SJSA1 (cell line): ENCODE measurements around the gene DBN1. TPM values are rescaled to one million over a fixed set of nuclear protein-coding genes. Genes with fewer than 3 reads are reported as not detected.

Source experiments
- DNase-seq, 2 experiments: peaks; one replicate each; pipeline ENCODE4 v3.0.0-alpha.2; 2015 to 2020; ENCODE audit warnings: low spot score in 2 of 2, low read depth in 1 of 2
- H3K27ac ChIP-seq: fragments of 250-450 bp; sonication (Bioruptor Pico); 2 replicates; pipeline ENCODE4 v1.5.1; 2020; ENCODE audit warnings: mild to moderate bottlenecking, moderate library complexity
- H3K27me3 ChIP-seq: fragments of 250-450 bp; sonication (Bioruptor Pico); replicated peaks from 2 replicates; pipeline ENCODE4 v1.5.1; 2020; ENCODE audit warnings: mild to moderate bottlenecking, moderate library complexity
- H3K36me3 ChIP-seq: fragments of 250-450 bp; sonication (Bioruptor Pico); 2 replicates; pipeline ENCODE4 v1.5.1; 2020; ENCODE audit warnings: mild to moderate bottlenecking
- H3K4me1 ChIP-seq: fragments of 250-450 bp; sonication (Bioruptor Pico); replicated peaks from 2 replicates; pipeline ENCODE4 v1.6.1; 2021; ENCODE audit warnings: mild to moderate bottlenecking
- H3K4me3 ChIP-seq: fragments of 250-450 bp; sonication (Bioruptor Pico); 2 replicates; pipeline ENCODE4 v1.5.1; 2020; ENCODE audit warnings: mild to moderate bottlenecking
- H3K9me3 ChIP-seq: fragments of 250-450 bp; sonication (Bioruptor Pico); replicated peaks from 2 replicates; pipeline ENCODE4 v1.5.1; 2020; ENCODE audit warnings: mild to moderate bottlenecking
- total RNA-seq: library from RNA; depleted of rRNA; stranded (reverse); fragments of >200 nt; shearing (Covaris generic); gene quantifications from 2 replicates; pipeline ENCODE4 v1.2.3, GENCODE V29; 2014

DBN1 gene
- total RNA-seq, 1 experiment from 2014 or later = 147 TPM

DNA sequence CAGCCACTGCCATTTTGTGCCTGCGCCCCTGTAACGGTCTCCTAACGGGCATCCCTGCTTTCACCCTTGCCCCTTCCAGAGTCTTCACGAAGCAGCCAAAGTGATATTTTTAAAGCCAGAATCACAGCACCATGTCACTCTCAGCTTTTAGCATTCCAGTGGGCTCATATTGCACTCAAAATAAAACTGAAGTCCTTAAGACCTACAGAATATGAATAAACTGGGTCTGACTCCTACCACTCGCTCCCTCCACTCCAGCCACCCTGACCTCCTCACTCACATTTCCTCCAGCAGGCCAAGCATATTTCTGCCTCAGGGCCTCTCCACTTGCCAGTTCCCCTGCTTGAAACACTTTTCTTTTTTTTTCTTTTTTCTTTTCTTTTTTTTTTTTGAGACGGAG, 26.4 kb upstream of the DBN1 start:
- Histone ChIP-seq H3K9me3 (no peaks in the 10 kb centered on the region), H3K27me3 (no peaks in the 10 kb centered on the region), H3K27ac (no peak overlapping the region), H3K36me3 (peaks cover 22% of the 10 kb centered on the region), H3K4me1 (peaks cover 38% of the 10 kb centered on the region), H3K4me3 (no peak overlapping the region)
- DNase-seq = no peak

DNA sequence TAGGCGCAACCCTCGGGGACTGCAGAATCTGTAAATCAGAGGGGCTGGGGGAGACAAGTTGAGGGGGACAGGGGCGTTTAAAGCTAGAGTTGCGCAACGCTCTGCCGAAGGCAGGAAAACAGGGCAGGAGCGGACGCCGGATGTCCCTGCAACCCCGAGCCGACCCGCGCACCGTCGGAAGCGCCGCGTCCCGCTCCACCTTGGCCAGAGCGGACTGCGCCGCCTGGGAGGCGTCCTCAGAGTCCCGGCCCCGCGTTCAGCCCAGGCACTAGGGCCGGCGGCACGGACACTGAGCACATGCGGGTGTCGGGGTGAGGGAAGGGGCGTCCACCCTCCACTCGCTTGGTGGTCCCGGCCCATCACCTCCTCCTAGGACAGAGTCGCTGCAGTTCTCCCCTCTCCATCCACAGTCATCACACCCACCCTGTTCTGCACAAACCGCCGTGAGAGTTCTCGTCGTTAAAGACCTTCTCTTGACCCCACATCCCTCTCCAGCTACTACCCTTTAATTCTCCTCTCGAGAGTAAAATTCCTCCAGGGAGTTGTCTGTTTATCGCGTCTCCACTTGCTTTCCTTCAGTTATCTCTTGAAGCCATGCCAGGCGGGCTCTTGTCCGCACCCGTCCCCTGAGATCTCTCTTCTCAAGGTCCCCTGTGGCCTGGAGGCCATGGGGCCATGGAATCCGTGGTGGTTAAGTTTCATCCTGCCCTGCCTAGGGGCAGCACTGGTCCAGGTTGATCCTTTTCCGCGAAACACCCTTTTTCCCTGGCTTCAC, 24.8 kb upstream of the DBN1 start:
- no peak for DNase-seq
- Histone ChIP-seq H3K36me3 (peaks cover 38% of the 10 kb centered on the region), H3K27me3 (no peaks in the 10 kb centered on the region), H3K4me1 (peaks cover 51% of the 10 kb centered on the region), H3K9me3 (no peaks in the 10 kb centered on the region), H3K27ac (no peak overlapping the region), H3K4me3 (peak overlapping the region; percentile 68)

DNA sequence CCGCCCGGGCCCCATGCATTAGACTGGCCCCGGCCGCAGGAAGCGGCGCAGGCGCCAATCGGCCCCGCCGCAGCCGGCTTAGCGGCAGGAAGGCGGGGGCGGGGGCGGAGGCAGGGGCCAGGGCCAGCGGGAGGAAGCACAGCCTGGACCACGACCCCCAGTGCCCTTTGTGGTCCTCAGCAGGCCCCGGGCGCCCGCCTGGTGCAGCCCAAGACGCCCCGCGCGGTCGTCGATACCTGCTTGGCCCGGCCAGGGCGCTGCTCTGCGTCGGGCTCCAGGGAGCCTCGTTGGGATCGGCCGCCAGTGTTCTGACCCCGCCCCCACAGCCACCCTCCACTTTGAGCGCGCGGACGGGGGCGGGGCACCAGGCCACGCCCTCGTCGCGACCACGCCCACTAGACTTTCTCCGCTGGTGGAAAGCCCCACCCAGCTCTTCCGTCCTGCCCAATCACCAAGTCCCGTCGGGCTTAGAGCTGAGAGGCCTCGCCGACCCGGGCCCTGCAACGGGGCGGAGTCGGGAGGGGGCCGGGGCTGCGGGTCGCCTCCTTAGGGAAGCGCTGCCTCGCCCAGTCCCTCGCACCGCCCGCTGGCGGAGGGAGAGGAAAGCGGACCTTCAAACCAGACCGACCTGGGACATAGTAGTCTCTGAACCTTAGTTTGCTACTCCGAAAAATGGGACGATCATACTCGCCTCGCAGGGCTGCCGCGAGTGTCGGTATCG, 24.0 kb upstream of the DBN1 start, which contains the start of gene PDLIM7:
Gene PDLIM7 (minus strand): TSS at position 313 of the 721 bp plus-strand sequence. CDS start 1,092 bp downstream, outside the sequence.
- Histone ChIP-seq H3K27me3 (no peaks in the 10 kb centered on the region), H3K4me1 (peaks cover 51% of the 10 kb centered on the region), H3K4me3 (peak within 1 kb of the TSS; percentile 68), H3K9me3 (no peaks in the 10 kb centered on the region), H3K36me3 (peaks cover 45% of the 10 kb centered on the region), H3K27ac (peak within 1 kb of the TSS; percentile 60)
- DNase-seq = peak; percentile 98 to 100

DNA sequence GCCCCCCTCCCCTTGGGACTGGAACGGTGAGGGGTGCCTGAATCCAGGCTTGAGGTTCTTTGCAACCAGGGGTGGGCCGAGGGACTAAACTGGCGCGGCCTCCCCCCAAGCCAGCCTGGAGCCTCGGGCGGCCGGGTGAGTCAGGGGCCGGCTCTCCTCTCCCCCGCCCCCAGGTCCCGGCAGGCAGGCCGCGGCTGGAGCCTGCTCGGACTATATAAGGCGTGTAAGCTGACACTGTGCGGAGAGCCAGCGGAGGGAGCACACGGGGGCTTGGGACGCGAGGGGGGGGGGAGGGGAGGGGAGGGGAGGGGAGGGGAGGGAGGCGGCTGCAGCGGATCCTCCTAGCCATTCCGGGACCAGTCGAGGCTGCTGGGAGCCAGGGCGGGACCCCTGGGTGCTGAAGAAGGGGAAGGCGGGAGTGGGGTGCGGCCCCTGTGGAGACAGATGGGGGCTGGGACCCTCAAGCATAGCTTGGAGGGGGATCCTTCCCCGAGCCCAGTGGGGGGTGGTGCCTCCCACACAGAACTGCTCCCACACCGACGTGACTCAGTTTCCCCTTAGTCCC, 23.4 kb upstream of the DBN1 start:
- H3K4me1 ChIP-seq = peaks cover 51% of the 10 kb centered on the region
- H3K36me3 ChIP-seq = peaks cover 51% of the 10 kb centered on the region
- peak overlapping the region; percentile 60 for H3K27ac ChIP-seq
- H3K27me3 ChIP-seq = no peaks in the 10 kb centered on the region
- peak; percentile 95 to 98 for DNase-seq
- H3K9me3 ChIP-seq = no peaks in the 10 kb centered on the region
- H3K4me3 ChIP-seq = peak overlapping the region; percentile 68

DNA sequence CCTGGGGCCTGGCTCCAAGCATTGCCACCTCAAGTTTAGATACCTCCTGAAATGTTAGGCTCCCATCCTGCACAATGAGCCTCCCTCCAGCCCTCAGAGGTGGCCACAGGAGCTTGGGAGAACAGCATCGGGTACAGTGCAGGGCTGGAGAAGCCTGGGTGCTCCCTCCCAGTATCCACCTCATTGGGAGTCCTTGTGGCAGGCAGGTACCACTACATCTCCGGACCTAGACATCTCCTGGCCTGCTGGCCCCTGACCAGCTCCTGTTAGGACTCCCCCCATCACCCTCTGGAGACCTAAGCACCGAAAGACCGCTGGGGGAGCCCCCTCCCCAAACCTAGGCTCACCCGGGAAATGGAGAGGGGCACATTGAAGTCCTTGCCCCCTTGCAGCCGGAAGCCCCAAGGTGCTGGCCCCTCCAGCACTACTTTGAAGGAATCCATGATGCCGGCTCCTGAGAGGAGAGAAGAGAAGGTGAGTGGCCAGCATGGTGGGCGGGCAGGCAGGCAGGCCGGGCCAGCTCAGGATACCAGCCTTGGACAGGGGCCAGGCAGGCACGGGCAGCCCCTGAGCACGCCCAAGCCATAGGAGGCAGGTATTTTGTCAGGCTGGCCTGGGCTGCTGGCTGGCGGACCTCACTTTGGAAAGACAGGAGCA, 22.8 kb upstream of the DBN1 start:
- Histone ChIP-seq H3K4me3 (peak overlapping the region; percentile 68), H3K9me3 (no peaks in the 10 kb centered on the region), H3K4me1 (peaks cover 49% of the 10 kb centered on the region), H3K27me3 (no peaks in the 10 kb centered on the region), H3K27ac (peak overlapping the region; percentile 60), H3K36me3 (peaks cover 56% of the 10 kb centered on the region)
- DNase-seq = peak; percentile 73 to 82

DNA sequence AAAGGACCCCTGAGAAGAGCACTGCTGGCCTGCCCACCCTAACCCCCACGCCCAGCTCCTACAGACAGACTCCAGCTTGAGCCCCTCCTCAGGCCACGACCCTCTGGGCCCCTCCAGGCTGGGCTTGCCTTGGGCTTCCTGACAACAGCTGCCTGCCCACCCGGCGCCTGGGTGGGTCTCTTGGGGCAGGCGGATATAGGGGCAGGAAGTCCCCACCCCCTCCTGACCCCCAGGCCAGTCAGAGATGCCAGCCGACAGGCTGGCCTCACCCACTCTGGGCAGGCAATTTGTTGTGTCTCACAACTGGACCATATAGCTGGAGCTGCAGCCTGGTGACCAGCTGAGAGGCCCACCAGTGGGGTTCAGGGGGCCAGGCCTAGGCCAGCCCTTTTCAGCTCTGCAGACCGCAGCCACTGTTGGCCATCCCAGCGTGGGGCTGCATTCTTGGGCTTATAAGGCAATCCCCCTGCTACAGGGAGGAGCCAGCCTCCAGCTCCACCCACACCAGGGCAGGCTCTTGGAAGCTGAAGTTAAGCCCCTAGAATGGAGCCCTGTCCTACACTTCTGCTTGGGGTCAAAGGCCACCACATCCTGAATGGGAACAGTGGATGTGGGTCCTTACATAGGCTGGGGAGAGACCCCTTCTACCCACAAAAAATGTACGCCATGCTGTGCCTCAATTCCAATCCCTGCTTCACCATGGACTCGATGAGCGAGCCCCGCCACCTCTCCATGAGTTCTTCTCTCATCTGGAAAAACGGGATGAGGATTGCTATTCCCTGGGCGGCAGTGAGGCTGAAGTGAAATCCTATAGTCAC, 22.0 kb upstream of the DBN1 start:
- Histone ChIP-seq H3K27me3 (no peaks in the 10 kb centered on the region), H3K4me3 (peak overlapping the region; percentile 68), H3K36me3 (peaks cover 64% of the 10 kb centered on the region), H3K9me3 (no peaks in the 10 kb centered on the region), H3K4me1 (peaks cover 42% of the 10 kb centered on the region), H3K27ac (peak overlapping the region; percentile 60)
- DNase-seq = peak; percentile 91 to 96

DNA sequence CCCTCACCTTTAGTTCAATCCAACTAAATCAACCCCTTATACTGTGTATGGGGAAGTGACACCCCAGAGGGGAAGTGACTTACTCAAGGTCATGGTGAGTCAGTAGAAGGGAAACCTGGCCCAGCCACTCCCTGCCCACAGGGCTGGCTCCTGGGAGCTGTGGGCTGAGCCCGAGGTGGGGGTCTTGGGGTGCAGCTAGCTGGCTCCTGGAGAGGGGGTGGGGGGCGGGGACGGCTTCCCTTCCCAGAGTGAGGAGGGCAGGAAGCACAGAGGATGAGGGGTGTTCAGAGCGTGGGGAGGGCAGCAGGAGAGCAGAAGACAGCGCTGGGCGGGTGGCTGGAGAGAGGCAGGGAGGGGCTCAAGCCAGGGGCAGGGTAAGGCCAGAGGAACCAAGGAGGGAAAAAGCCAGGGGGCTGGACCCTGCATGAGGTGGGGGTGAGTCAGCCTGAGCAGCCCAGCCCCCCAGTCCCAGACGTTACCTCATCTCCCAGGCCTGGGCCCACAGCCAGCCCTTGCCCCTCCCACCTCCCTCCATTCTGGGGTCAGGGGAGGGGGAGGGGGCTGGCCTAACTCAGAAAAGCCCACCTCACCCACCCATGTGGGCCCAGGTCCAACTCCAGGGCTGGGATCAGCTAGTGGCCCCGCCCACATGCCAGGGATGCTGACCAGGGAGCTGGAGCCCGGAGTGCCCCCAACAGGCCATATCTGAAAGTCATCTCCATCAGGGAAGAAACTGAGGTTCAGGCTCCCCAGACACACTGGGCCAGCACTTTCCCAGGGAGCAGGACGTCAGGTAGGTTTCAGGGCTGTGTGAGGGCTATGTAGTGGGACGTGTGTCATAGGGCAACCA, 21.1 kb upstream of the DBN1 start:
- H3K36me3 ChIP-seq = peaks cover 73% of the 10 kb centered on the region
- peak overlapping the region; percentile 40 for H3K27ac ChIP-seq
- H3K4me1 ChIP-seq = peaks cover 38% of the 10 kb centered on the region

DNA sequence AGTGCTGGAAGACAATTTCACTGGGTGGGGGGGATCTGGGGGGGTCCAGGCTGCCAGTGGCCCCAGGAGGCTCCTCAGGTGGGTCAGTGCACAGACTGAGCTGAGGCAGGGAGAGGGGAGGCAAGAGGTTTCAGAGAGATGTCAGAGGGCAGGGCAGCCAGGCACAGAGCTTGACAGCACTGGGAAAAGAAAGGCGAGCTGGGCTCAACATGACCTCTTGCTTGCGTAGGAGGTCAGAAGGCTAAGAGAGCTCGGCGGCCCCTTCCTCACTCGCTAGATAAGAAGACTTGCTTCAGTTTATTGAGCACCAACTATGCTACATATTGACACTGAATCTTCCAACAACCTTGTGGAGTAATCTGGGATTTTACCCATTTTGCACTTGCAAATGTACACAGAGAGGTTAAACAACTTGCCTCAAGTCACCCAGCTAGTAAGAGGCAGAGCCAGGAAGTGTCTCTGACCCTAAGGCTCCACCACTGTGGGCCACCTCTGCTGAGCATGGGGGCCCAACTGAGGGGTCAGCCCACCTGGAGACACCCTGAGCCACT, 20.4 kb upstream of the DBN1 start:
- Histone ChIP-seq H3K27me3 (no peaks in the 10 kb centered on the region), H3K9me3 (no peaks in the 10 kb centered on the region), H3K36me3 (peaks cover 80% of the 10 kb centered on the region), H3K4me1 (peaks cover 38% of the 10 kb centered on the region), H3K27ac (peak overlapping the region; percentile 40), H3K4me3 (no peak overlapping the region)
- DNase-seq = no peak

More for the DNA sequence above, 21.1 kb upstream of the DBN1 start:
- H3K4me3 ChIP-seq = 0 out of 2 replicates have a peak overlapping the region, but pooled peaks have one; percentile 68
- no peaks in the 10 kb centered on the region for H3K9me3 ChIP-seq
- no peaks in the 10 kb centered on the region for H3K27me3 ChIP-seq
- DNase-seq = peak; percentile 96 to 98

DNA sequence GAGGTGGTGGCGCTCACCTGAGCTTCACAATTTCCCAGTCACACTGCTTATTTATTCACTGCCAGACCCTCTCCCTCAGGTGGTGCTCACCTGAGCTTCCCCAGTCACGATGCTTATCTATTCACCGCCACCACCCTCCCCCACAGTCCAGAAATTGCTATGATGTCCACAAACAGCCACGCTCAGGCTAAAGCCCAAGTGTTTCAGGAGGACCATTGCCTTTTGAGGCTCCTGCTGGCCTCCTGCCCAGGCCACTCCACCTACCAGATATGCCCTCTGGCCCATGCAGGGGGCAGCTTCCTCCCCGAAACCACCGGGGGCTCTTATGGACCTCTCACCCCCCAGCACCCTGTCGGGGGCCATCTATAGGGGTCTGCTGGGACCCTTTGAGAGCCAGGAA, 19.4 kb upstream of the DBN1 start:
- H3K36me3 ChIP-seq = peaks cover 90% of the 10 kb centered on the region
- H3K27me3 ChIP-seq = no peaks in the 10 kb centered on the region
- H3K9me3 ChIP-seq = no peaks in the 10 kb centered on the region
- peaks cover 34% of the 10 kb centered on the region for H3K4me1 ChIP-seq
- H3K27ac ChIP-seq = no peak overlapping the region
- no peak overlapping the region for H3K4me3 ChIP-seq
- no peak for DNase-seq

DNA sequence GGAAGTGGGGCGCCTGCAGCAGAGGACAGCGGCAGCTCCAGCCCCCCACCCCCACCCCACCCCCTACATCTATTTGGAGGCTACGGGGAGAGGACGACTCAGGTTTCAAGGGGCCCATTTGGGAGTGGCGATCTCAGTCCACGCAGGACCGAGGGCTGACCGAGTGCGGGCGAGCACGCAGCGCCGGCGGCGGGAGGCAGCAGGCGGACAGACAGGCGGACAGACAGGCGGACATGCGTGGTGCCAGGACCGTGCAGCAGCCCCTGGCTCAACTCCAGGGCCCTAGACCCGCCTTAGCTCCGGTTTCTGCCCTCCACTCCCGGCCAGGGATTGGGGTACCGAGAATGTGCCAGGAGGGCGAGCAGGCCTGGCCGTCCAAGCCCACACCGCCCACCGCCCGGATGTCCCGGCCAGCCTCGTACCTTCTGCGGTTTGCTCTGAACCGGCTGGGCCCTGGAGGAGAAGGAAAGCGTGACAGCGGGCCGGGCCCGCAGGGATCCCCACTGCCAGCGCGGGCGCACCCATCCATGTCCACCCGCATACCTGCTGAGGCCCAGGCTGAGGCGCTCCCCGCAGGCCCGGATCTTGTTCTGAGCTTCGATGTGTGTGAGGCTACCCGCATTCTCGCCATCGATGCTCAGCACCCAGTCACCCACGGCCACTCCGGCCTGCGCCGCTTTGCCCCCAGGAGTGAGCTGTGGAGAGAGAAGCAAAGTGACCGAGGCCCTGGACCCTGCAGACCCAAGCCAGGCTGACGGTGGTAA, 18.7 kb upstream of the DBN1 start:
- Histone ChIP-seq H3K27me3 (no peaks in the 10 kb centered on the region), H3K27ac (no peak overlapping the region), H3K4me3 (no peak overlapping the region), H3K9me3 (no peaks in the 10 kb centered on the region), H3K36me3 (peaks cover 94% of the 10 kb centered on the region), H3K4me1 (peaks cover 32% of the 10 kb centered on the region)
- DNase-seq = no peak

DNA sequence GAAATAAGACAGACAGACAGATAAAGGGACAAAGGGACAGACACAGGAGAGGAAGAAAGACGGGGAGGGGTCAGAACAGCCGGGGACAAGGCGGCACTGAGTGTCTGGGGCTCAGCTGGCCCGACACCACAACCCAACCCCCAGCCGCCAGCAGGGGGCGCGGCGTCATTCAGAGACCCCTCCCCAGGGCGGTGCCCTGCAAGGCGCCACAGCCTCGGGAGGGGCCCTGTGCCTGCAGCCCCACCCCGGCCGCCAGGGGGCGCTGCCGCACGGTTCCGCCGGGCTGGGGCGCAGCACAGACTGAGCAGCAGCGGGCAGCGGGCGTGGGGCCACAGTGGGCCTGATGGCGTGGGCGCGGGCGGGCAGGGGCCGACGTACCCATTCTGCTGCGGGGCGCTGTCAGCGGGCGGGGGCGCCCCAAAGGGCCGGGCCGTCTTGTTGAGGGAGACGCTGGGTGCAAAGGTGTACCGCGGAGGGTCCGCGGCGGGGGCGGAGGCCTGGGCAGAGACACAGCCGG, 18.1 kb upstream of the DBN1 start:
- Histone ChIP-seq H3K27ac (no peak overlapping the region), H3K4me1 (peaks cover 30% of the 10 kb centered on the region), H3K36me3 (peaks cover 97% of the 10 kb centered on the region)

More for the DNA sequence above, 18.1 kb upstream of the DBN1 start:
- Histone ChIP-seq H3K27me3 (no peaks in the 10 kb centered on the region), H3K9me3 (no peaks in the 10 kb centered on the region), H3K4me3 (no peak overlapping the region)
- DNase-seq = no peak
